Chondrocyte (in vitro differentiated cells): ENCODE results near the gene RPS10. TPM values are rescaled to one million over a fixed set of nuclear protein-coding genes. Genes with fewer than 3 reads are reported as not detected.

ENCODE experiments used
- DNase-seq: peaks from one replicate; pipeline ENCODE4 v3.0.0; 2021; ENCODE audit warnings: mixed read lengths, low spot score
- H3K27ac Mint-ChIP-seq: one replicate; pipeline ENCODE4 v1.8.0; 2021; ENCODE audit warnings: mild to moderate bottlenecking, moderate library complexity, mixed read lengths; ENCODE audit not compliant: unreplicated experiment
- H3K27me3 Mint-ChIP-seq: 2 replicates; pipeline ENCODE4 v1.8.0; 2021; ENCODE audit warnings: low read depth, mixed read lengths
- H3K36me3 Mint-ChIP-seq: 2 replicates; pipeline ENCODE4 v1.8.0; 2021; ENCODE audit warnings: low read depth, mixed read lengths
- H3K4me1 Mint-ChIP-seq: 2 replicates; pipeline ENCODE4 v1.8.0; 2021; ENCODE audit warnings: low read depth, mild to moderate bottlenecking, mixed read lengths
- H3K4me3 Mint-ChIP-seq: one replicate; pipeline ENCODE4 v1.8.0; 2021; ENCODE audit warnings: mild to moderate bottlenecking, moderate library complexity, mixed read lengths; ENCODE audit not compliant: unreplicated experiment
- H3K9me3 Mint-ChIP-seq: 2 replicates; pipeline ENCODE4 v1.8.0; 2021; ENCODE audit warnings: low read depth, mixed read lengths
- CTCF ChIP-seq: fragments of 200-600 bp; sonication (generic); IDR thresholded peaks from 2 replicates; pipeline ENCODE4 v1.5.0; 2021; ENCODE audit warnings: antibody characterized with exemption, mild to moderate bottlenecking, moderate library complexity
- total RNA-seq: library from RNA; stranded (reverse); gene quantifications from 3 replicates; pipeline ENCODE4 v1.2.1, GENCODE V29; 2021

Gene RPS10
- total RNA-seq, 1 donor from 2014 or later: 771 TPM

GRCh38 chr6:34392497-34393190 is 33.2 kb downstream of the RPS10 start, which contains the start of gene NUDT3:
NUDT3 (minus strand) TSS chr6:34392669; CDS start chr6:34392362, 307 bp downstream.
- peaks cover 1% of the 10 kb centered on the region for H3K36me3 Mint-ChIP-seq
- H3K4me3 Mint-ChIP-seq: no peak within 1 kb of the TSS
- peak; percentile 87 for TF ChIP-seq CTCF
- peaks cover 15% of the 10 kb centered on the region for H3K4me1 Mint-ChIP-seq
- peaks cover 8% of the 10 kb centered on the region for H3K9me3 Mint-ChIP-seq
- H3K27me3 Mint-ChIP-seq: no peaks in the 10 kb centered on the region
- H3K27ac Mint-ChIP-seq: peak within 1 kb of the TSS; percentile 76
- peak; percentile 97 for DNase-seq

GRCh38 chr6:34391786-34392496 is 33.9 kb downstream of the RPS10 start:
- H3K9me3 Mint-ChIP-seq: peaks cover 8% of the 10 kb centered on the region
- DNase-seq: peak; percentile 95
- no peak overlapping the region for H3K4me3 Mint-ChIP-seq
- no peaks in the 10 kb centered on the region for H3K27me3 Mint-ChIP-seq
- H3K27ac Mint-ChIP-seq: no peak overlapping the region
- H3K4me1 Mint-ChIP-seq: peaks cover 15% of the 10 kb centered on the region
- H3K36me3 Mint-ChIP-seq: peaks cover 1% of the 10 kb centered on the region
- no peak for TF ChIP-seq CTCF

- Mint-ChIP-seq H3K36me3 (no peaks in the 10 kb centered on the region), H3K4me1 (peaks cover 19% of the 10 kb centered on the region), H3K4me3 (no peak overlapping the region), H3K9me3 (peaks cover 6% of the 10 kb centered on the region), H3K27ac (no peak overlapping the region), H3K27me3 (no peaks in the 10 kb centered on the region)
- DNase-seq: no peak
- no peak for TF ChIP-seq CTCF
Measured at GRCh38 chr6:34391473-34391785, 34.4 kb downstream of the RPS10 start.

- Mint-ChIP-seq H3K4me3 (no peak overlapping the region), H3K4me1 (peaks cover 24% of the 10 kb centered on the region), H3K27ac (no peak overlapping the region), H3K27me3 (no peaks in the 10 kb centered on the region), H3K9me3 (no peaks in the 10 kb centered on the region), H3K36me3 (no peaks in the 10 kb centered on the region)
- TF ChIP-seq CTCF: no peak
- no peak for DNase-seq
Measured at GRCh38 chr6:34390531-34391472, 35.1 kb downstream of the RPS10 start.

GRCh38 chr6:34389034-34389433 is 36.8 kb downstream of the RPS10 start:
- Mint-ChIP-seq H3K27ac (peak overlapping the region; percentile 63), H3K4me1 (peaks cover 38% of the 10 kb centered on the region), H3K36me3 (no peaks in the 10 kb centered on the region), H3K27me3 (no peaks in the 10 kb centered on the region), H3K9me3 (no peaks in the 10 kb centered on the region), H3K4me3 (no peak overlapping the region)
- no peak for TF ChIP-seq CTCF
- no peak for DNase-seq
